Right lobe of liver (tissue), 6 donors: ENCODE data around the gene MARCHF10. TPM values are rescaled to one million over a fixed set of nuclear protein-coding genes. Genes with fewer than 3 reads are reported as not detected.

Source experiments
- ATAC-seq, 4 donors: fragments of 200-7000 bp; cut with Tn5 transposase; one replicate each; pipeline ENCODE4 v1.9.1; 2020; ENCODE audit warnings: mild to moderate bottlenecking in 4 of 4, moderate library complexity in 4 of 4
- DNase-seq, 3 donors: peaks; one replicate each; pipeline ENCODE4 v3.0.0-alpha.2; 2020
- H3K27ac ChIP-seq, 3 donors: fragments of 200-600 bp; one replicate each; pipeline ENCODE4 v1.8.0; 2022
- H3K27me3 ChIP-seq, 2 donors: fragments of 200-600 bp; one replicate each; pipeline ENCODE4 v1.8.0; 2022
- H3K36me3 ChIP-seq, 4 donors: fragments of 200-600 bp; sonication (generic) in 1 of 4; one replicate each; pipeline versions ENCODE4 v1.5.1 to v1.8.0; 2017 to 2022; ENCODE audit warnings: control low read depth in 1 of 4
- H3K4me1 ChIP-seq, 4 donors: fragments of 200-600 bp; sonication (generic) in 1 of 4; one replicate each; pipeline versions ENCODE4 v1.5.1 to v1.8.0; 2017 to 2022; ENCODE audit warnings: control low read depth in 1 of 4
- H3K4me3 ChIP-seq, 3 donors: fragments of 200-600 bp; one replicate each; pipeline ENCODE4 v1.8.0; 2022
- H3K9me3 ChIP-seq, 4 donors: fragments of 200-600 bp; sonication (generic) in 1 of 4; one replicate each; pipeline versions ENCODE4 v1.5.1 to v1.8.0; 2017 to 2022; ENCODE audit warnings: control low read depth in 1 of 4
- POLR2A ChIP-seq: fragments of 450-650 bp; IDR thresholded peaks from one replicate; pipeline ENCODE4 v1.6.1; 2017; ENCODE audit warnings: antibody characterized with exemption, mild to moderate bottlenecking
- WGBS: methylation state at CpG from one replicate; pipeline ENCODE4 v1.1.6; 2018; ENCODE audit warnings: low coverage, low lambda C conversion rate; ENCODE audit not compliant: insufficient coverage; ENCODE audit errors: missing lambda C conversion rate; 5-methylcytosine and 5-hydroxymethylcytosine counted together
- intact Hi-C, 2 donors: fragments of 100-400 bp; cut with DNase I; formaldehyde crosslinking; loops; one replicate each; pipeline versions ENCODE4 v1.11.2 to v1.14.1; 2022
- total RNA-seq, 6 experiments: library from RNA; depleted of rRNA in 2 of 6; stranded (reverse); fragments of >200 nt in 2 of 6; fragmentation: NEBNext Ultra II Directional in 3 of 6; extraction: Animal tissue kit (Norgen Biotek cat#: 25700) in 3 of 6; gene quantifications; one replicate each; pipeline versions ENCODE4 v1.1.0 to v1.2.4, GENCODE V29; 2016 to 2023
- TF ChIP-seq, protein P1 (sequence below), 4 donors: fragments of 200-600 bp in 3 of 4; fragments of 450-650 bp in 1 of 4; IDR thresholded peaks; one replicate each; pipeline versions ENCODE4 v1.5.1 to v1.8.0; 2016 to 2022; ENCODE audit warnings: antibody characterized with exemption in 4 of 4, mild to moderate bottlenecking in 2 of 4
- donor health status: DM: no; HTN: yes; CAD: no.
- donor health status: DM: no; HTN: no; CAD: no.
- donor health status: DM: no; HTN: no; CAD: no.
- donor health status: DM: no; HTN: yes; CAD: no.
- donor health status: DM: no; HTN: yes; CAD: no.

MARCHF10 gene
- total RNA-seq, 6 experiments from 2014 or later: not detected

DNA sequence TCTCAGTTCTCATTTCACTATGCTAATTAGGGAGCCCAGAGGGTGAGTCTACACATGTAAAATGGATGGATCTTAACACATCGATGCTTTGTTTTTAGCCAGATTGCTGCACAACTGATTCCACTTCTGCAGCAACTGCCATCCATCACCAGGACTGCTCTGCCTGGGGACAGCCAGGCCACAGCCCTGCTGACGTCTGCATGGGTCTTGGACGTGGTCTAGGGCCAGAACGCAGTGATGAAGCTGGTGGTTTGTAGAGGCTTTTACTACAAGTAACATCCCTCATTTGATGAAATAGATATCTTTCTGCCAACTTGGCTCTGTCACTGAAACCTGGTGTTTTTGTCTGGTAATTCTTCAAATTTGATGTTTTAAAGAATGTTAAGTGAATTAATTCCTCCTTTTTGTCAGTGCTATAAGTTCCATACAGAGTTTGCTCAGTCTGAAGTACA is 50.6 kb downstream of the MARCHF10 start:
- Histone ChIP-seq H3K4me3 (no peak overlapping the region), H3K4me1 (no peaks in the 10 kb centered on the region), H3K36me3 (no peaks in the 10 kb centered on the region), H3K27me3 (no peaks in the 10 kb centered on the region), H3K27ac (no peak overlapping the region), H3K9me3 (no peaks in the 10 kb centered on the region)
- TF ChIP-seq POLR2A: no peak
- TF ChIP-seq, protein P1, sequence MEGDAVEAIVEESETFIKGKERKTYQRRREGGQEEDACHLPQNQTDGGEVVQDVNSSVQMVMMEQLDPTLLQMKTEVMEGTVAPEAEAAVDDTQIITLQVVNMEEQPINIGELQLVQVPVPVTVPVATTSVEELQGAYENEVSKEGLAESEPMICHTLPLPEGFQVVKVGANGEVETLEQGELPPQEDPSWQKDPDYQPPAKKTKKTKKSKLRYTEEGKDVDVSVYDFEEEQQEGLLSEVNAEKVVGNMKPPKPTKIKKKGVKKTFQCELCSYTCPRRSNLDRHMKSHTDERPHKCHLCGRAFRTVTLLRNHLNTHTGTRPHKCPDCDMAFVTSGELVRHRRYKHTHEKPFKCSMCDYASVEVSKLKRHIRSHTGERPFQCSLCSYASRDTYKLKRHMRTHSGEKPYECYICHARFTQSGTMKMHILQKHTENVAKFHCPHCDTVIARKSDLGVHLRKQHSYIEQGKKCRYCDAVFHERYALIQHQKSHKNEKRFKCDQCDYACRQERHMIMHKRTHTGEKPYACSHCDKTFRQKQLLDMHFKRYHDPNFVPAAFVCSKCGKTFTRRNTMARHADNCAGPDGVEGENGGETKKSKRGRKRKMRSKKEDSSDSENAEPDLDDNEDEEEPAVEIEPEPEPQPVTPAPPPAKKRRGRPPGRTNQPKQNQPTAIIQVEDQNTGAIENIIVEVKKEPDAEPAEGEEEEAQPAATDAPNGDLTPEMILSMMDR (IDR thresholded peaks at IDR 0.05): no peak
- intact Hi-C loops: no loop called here
- DNase-seq (no peak), ATAC-seq (no peak)
- WGBS: 31% methylated on average over 4 of the region's 4 CpGs

DNA sequence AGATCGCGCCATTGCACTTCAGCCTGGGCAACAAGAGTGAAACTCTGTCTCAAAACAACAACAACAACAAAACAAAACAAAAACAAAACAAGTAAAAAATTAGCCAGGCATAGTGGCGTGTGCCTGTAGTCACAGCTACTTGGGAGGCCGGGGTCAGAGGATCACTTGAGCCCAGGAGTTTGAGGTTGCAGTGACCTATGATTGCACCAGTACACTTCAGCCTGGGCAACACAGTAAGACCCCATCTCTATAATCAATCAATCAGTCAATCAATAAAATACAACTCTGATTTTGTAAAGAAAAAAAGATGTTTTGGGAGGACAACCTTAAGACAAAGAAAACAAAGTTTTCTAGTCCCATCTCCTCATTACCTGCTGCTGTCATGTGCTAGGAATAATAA is 51.9 kb downstream of the MARCHF10 start:
- no peak for ATAC-seq
- Histone ChIP-seq H3K9me3 (no peaks in the 10 kb centered on the region), H3K36me3 (no peaks in the 10 kb centered on the region), H3K4me1 (no peaks in the 10 kb centered on the region), H3K4me3 (no peak overlapping the region), H3K27ac (no peak overlapping the region), H3K27me3 (no peaks in the 10 kb centered on the region)
- intact Hi-C loops: no loop called here
- WGBS: 100% methylated on average over 2 of the region's 4 CpGs
- DNase-seq: no peak
- TF ChIP-seq, protein P1 (IDR thresholded peaks at IDR 0.05): no peak
- no peak for TF ChIP-seq POLR2A

DNA sequence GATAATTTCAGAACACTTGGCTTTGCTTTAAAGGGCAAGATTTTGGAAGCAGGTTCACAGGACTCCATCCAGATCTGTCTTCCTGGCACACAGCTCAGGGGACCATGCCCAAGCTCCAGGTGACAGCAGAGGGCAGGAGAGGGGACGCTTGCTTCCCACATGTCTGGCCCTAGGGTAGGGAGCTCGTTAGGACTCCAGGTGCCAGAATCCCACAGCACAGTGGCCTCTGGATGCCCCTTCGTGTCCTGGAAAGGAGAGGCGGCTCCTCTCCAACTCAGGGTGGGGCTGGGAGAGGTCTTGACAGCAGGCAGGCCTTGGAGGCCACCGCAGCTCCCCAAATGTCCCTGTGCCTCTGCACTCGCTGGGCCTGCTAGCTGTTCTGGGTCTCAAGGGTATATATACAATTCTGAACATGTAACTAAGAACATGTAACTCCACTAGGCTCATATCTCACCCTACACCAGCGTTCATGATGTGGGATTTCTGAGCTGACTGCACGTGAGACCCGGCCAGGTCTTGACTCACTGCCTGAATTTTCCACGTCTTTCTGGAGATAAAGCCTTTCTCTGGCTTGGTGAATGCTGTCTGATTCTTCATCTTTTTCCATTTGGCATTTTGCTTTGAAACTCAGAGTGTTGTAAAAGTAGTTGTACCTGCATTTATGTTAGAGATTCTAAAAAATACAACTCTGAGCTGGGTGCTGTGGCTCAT is 52.8 kb downstream of the MARCHF10 start:
- 43% methylated on average over 5 of the region's 10 CpGs for WGBS
- TF ChIP-seq, protein P1 (IDR thresholded peaks at IDR 0.05): no peak
- TF ChIP-seq POLR2A: no peak
- intact Hi-C loops: no loop called here
- Histone ChIP-seq H3K27me3 (no peaks in the 10 kb centered on the region), H3K4me1 (no peaks in the 10 kb centered on the region), H3K27ac (no peak overlapping the region), H3K4me3 (no peak overlapping the region), H3K9me3 (no peaks in the 10 kb centered on the region), H3K36me3 (no peaks in the 10 kb centered on the region)
- ATAC-seq (no peak), DNase-seq (no peak)

DNA sequence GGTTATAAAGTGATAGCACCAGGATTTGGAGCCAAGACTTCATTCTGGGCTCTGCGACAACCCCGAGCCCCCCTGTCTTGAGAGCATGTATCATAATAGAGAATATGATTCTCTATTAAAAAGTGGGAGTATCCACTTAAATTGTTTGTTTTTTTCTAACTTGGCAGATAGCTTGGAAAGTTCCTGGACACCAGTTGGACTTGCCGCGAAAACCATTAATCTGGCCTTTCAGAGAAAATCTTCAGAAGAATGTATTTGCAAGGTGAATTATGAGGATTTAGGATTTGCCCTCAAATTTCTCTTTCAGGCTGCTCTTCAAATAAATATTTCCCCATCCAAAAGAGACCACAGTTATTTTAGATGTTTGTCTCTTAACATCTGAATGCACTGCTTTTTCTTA is 53.5 kb downstream of the MARCHF10 start:
- no peak overlapping the region for H3K4me3 ChIP-seq
- ATAC-seq (no peak), DNase-seq (no peak)
- H3K27ac ChIP-seq: no peak overlapping the region
- H3K9me3 ChIP-seq: no peaks in the 10 kb centered on the region
- intact Hi-C loops: no loop called here
- 96% methylated on average over 4 of the region's 4 CpGs for WGBS
- no peaks in the 10 kb centered on the region for H3K4me1 ChIP-seq
- H3K27me3 ChIP-seq: no peaks in the 10 kb centered on the region
- TF ChIP-seq POLR2A: no peak
- TF ChIP-seq, protein P1 (IDR thresholded peaks at IDR 0.05): no peak
- H3K36me3 ChIP-seq: no peaks in the 10 kb centered on the region
